HK-2 (cell line): Measurements from ENCODE around the gene TOX3.

Source experiments
- DNase-seq: peaks from one replicate; pipeline ENCODE4 v3.0.0-alpha.2; 2018; ENCODE audit not compliant: unreplicated experiment

TOX3 gene

DNA sequence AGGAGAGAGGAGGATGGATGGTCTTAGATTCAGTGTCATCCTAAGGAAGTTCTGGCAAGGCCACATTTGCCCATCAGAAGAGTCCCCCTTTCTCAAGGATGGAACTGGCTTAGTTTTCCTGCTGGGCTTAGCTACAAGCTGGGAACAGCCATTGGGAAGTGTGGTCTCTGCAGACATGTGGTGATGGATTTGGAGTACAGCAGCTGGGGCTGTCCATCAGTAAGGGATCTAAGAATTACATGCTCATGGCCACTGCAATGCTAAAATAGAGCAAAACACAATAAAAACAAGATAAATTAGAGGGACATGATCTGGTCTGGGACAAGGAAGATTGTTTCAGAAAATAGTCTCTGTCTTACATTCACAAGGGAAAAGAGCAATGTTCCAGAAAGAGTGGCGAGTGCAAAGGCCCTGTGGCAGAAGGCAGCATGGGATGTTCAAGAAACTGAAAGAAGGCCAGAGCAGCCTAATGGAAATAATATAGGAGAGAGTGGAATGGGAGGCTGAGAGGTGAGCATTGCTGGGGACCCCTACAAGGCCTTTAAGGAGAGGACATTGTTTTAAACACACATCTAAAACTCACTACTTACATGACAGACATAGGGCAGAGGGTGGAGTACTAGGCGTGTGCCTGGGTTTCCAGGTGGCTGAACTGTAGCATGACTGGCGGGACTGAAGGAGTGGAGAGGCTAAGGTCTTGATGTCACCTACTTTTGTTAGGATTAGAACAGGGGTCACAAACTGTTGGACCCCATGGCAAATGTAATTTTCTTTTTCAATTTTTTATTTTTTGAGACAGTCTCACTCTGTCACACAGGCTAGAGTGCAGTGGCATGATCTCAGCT, 17.0 kb upstream of the TOX3 start:
- DNase-seq: no peak

DNA sequence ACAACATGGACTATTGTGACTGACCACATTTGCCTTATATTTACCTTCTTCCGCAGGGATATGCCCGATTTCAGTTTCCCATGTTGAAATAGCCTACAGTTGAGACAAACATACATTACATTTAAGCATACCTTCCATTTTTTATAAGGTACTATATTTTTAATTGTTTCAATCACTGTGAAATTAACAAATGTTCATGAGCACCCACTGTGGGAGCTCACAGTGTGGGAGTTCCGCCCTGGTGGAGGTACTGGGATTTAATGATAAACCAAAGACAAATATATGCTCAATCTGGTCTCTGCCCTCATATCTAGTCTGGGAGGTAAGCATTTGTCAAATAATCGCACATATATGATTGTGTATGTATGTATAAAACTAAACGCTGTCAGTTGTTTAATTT, 15.8 kb upstream of the TOX3 start:
- DNase-seq: no peak

DNA sequence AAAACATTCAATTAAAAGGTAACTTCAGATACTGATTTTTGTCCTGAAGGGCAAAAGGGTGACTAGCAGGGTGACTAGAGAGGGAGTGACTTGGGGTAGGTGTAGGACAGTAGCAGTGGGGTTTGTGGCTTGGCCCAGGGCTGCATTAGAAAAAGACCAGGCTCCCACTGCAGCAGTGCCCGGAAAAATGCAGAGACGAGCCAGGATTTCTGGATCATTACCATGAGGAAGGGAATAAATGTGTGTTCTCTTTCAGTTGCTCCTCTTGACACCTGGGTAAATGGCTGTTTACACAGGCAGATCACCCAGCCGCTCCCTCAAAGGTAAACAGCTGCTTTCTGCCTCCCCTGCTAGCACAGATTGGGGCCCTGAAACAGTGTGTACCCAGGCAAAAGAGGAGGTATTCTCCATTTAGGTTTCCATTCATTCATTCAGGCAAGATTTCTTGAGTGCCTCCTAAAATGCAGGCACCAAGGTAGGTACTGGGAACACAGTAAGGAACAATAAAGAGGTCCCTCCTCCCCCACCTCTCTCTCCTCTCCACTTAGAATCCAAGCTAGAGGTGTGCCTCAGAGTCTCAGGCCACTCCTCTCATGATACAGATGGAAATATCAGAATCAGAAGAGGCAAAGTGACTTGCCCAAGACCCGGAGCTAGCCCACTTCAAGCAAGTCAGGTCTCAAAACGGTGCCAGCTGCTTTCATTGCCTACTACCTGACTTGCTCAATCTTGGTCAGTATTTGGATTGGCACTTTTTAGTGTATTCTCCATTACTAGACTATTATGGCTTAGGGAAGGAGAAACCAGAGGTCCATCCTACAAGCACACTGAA, 15.2 kb upstream of the TOX3 start:
- no peak for DNase-seq

DNA sequence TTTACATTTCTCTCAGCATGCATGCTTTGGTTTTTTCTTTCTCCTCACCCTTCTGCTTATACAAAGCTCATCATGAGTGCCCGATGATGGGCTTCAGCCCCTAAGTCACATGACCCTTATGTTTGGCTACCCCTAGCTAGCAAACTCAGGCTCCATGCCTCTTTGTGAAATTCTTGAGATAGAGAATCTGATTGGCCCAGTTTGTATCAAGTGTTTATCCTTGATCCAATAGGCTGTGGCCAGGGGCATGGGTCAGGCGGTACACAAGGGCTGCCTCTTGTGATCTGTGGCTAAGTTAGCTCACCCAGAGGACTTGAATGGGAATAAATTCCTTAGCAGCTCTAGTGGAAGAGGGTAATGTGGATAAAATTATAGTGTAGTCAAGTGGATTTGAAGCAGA, 11.5 kb upstream of the TOX3 start:
- no peak for DNase-seq

DNA sequence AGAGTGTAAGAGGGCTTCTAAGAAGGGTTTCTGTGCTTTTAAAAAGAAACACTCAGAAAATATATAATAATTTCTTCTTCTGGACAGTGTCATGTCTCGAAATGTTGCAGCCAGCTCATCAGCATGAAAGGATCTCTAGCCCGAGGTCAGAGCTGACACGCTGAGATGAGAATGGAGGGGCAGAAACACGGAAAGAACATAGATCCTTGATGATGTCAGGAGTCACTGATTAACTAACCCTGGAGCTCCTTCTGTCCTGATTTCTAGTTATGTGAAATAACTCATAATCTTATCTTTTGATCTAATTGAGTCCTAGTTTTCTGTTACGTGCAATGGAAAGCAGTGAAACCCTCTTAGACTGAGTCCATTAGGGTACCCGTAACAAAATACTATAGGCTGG, 10.3 kb upstream of the TOX3 start:
- DNase-seq: no peak

DNA sequence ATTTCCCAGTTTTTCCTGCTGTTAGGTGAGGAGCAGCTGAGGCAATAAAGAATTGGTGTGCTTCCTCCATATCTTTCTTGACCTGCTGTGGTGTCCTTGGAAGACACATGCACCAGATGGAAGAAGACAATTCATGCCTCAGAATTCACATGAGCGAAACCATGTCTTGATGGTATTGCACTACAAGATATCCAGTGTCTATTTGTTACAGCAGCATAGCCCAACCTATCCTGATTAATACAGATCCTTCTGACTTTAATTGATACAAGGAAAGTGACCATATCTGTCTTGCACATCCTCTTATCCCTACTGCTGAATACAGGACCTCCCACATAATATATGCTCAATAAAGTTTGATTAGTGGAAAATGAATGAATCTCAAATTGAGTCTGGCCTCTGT, 9.1 kb upstream of the TOX3 start:
- no peak for DNase-seq

DNA sequence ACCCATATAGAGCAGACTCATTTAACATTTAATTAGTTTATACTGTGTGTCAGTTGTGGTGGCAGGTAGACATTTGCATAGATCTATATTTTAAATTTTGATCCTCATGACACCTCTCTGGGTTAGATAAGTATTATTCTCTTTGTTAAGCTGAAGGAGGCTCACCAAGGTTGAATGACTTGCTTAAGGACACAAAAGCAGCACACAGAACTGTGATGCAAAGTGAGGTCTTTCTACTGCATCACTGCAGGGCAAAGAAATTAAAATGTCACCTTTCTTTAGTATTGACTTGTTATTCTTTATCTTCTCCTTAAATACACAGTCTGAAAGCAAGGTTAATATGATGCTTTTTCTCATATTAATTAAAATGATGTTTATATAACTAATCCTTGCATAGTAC, 8.6 kb upstream of the TOX3 start:
- DNase-seq: no peak

DNA sequence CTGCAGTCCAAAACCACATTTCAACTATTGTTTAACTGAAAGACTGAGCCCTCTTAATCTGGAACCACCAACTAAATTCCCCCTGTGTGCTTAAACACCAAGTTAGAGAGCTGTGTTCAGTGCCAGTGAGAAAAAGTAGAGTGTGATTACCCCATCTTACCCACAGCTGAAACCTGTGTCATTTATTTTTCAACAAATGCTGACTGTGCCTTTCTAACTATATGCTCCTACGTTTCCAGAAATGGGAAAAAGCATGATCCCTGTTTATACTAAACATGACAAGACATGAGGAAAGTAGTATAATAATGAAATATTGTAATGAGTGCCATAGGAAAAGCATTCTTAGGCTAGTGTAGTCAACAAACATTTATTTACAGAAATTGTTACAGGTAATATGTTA, 7.4 kb upstream of the TOX3 start:
- DNase-seq: no peak

DNA sequence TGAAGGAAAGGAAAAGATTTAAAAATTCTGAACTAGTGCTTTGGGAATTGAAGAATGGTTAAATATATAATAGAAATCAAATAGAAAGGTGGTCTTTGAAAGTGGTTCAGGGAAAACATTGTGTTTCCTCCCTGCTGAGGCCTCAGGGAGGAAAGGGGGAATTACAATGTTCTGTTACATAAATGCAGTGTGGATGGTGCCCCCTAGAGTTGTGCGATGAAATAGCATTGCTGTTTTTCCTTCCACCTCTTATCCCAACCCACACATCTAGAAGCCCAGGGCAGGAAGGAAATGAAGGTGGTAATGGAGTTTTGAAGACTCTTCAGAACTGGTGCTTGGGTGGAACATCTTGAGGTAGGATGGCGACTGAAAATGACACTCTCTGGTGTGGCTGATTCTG, 6.4 kb upstream of the TOX3 start:
- no peak for DNase-seq

DNA sequence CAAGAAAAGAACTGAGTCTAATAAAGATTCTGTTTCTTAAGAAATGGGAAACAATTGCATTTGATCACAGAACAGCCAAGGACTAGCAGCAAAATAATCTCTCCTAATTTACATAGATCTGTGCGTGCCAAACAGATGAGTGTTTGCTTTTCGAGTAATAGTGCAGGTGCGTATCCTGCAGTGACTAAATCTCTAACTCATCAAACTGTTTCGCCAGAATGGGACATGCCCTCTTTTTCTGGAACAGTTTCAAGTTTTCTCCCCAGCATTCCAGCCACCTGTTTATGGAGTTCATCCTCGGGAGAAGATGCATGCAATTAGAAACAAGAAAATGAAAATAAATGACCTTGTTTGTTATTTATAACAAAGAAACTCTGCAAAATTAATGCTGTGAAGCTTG, 5.7 kb upstream of the TOX3 start:
- DNase-seq: no peak

DNA sequence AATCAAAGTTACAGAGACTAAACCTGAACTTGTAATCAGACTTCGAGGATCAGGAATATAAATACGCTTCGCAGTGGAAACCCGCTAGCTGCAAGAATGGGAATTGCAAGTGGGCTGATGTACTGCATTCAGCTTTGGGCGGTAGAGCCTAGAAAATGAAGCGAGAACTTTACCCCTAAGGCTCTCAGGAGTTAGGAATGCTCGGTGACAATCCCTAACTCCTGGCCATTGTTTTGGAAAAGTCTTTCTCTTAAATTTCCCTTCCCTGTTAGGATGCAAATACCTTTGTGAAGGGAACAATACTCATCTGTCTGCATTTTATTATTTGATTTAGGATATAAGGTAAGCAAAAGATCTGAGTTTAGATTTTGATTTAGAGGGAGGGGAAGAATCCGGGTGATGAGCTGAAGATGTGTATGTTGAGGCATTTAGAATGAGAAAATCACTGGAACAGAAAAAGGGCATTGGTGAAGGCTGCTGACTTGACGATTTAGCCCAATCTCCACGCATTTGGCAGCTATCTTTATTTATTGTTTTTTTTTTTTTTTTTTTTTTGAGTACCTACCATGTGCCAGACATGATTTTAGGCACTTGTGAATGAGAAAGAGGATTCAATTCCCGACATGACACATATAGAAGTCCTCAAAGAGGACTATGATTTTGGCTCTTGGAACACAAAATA, 2.2 kb upstream of the TOX3 start:
- DNase-seq: no peak

DNA sequence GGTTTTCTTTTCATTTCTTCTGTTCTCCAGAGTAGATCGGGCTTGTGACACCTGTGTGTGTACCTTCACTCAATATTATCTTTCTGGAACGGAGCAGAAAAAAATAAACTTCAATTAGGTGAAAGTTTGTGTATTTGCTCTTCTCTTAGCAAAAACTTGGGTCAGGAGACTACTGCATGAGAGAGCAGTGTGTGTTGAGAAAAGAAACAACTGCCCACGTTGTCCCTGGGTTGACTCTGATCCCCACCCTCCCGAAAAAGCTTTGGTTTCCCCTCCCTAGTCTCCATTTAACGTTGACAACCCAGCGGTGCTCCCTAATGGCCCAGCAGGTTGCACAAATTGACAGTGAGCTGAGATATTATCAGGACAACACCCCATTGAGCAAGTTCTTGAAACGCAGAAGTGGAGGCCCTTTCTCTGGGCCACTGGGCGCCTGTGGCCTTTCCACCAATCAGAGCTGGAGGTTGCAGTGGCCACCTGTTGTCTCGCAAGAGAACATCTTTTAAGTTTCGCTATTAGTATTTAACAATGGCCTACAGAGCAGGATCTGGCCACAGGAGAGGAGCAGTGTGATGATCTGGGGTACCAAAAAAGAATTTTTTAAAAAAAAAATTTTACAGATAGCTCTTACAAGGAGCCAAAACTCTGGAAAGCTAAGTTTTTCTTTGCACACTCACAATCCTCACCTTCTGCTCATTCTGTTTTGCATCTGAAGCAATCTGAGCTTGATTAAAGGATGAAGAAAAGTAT, 1.5 kb upstream of the TOX3 start:
- no peak for DNase-seq

DNA sequence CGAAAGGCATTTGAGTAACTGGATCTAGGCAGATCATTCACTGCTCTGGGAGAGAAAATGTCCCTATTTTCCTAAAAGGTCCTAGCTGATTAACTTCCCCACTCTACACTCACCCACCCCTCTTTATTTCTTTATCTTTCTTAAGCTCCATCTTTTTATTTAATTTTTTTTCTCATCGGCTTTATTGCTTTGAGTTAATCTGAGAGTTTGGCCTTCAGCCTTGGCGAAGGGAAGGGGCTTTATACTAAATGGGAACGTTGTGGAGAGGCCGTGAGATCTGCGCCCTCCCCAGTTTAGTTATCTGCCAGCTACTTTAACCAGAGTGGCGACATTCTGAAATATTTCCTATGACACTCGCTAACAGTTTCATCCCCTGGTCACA, 882 bp upstream of the TOX3 start:
- no peak for DNase-seq

DNA sequence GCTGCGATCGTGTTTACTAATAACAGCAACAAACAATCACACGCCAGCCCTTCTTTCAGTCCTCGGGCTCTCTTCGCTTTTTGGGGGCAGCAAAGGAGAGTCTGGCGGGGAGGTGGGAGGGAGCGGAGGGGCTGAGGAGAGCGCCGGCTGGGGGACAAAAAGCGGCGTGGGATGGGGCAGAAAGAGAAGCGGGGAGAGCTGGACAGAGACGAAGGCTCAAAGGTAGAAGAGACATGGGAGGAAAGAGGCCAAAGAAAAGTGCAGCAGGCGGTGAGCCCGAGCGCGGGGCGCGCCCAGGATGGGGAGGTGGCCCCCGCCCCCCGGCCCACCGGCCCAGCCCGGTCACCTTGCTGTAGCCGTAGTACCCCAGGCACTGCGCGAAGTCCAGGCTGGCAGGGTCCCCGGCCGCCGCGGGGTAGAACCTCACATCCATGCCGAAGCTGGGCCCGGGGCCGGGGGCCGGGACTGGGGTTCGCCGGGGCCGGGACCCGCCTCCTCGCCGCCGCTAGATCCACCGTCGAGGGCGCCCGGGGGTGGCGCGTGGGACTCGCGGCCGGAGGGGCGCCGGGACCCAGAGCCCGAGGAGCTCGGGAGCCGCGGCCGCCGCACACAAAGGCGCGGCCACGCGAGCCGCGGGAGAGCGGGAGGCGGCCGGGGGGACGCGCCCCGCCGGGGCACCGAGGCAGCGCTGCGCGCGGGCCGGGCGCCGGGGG, 496 bp downstream of the TOX3 start:
- no peak for DNase-seq

DNA sequence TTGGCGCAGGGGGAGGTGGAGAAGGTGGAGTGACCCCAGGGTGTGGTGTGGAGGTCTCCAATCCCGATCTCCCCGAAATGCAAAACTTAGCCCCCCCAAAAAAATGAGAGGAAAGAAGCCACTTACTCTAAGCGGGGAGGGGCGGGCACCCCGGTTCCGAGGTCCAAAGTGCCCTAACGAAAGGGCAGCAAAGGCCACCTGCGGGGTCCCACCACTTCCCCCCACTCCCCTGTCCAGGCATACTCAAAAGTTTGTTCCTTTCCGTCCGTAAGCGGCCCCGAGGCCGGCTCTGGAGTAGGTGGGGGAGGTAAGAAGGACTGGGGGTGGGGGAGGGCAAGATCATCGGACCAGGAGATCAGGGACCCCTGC, 1.1 kb downstream of the TOX3 start:
- DNase-seq: no peak

DNA sequence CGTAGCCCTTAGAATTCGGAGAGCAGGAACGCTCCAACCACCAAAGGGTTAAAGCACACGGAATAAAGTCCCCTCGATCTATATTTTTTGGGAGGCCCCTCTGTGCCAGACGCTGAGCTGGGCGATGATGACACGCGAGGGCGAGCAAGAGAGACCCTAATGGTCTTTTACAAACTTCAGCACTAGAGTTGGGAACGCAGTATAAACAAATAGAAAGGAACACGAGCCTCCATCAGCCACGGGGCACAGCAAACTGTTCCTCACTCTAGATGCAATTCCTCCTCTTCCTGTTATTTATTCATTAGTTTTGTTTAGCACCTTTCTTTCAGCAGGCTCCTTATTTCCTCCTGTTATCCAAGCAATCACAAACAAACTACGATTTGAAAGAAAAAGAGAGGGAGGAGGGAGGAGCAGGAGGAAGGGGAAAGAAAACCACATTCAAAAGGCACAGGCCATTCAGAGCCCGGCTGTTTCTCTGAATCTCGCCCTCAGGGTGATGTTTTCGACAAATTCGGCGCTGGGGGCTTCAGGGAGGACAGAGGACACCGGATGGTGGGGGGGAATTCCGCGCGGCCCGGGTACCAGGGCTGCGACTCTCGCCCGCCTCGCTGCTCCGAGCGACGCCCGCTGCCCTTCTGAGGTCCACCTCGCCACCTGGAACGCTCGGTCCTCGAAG, 1.6 kb downstream of the TOX3 start:
- no peak for DNase-seq

DNA sequence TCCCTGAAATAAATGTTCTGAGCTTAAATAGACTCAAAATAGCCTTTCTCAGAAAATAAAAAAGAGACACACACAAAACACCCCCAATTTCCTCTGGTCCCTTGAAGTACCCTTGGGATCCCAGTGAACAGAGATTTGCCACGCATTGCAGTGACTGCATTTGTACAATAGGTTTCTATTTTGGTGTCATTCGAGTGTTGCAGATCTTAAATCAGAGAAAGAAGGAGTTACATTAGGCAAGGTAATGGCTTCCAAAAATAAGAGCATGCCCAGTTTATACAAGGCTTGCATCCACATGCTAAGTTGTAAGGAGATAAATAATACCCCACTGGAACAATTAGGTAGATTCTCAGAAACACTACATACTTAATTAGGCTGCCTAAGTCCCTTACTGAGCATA, 2.2 kb downstream of the TOX3 start:
- no peak for DNase-seq

DNA sequence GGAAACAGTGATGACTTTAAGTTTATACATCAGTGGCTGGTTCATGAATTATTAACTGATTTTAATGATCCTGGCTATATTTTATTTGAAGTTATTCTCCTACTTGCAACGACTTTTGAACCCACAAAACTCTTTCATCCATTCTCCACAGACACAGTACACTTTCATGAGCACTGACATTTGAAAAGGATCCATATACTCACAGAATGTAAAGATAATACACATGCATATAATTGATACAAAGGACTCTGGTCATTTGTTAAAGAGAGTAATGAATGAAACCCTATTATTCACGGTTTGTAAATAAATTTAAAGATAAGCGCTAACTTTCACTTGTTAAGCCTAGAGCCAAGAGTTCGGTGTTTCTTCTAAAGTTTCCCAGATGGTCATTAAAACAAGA, 3.3 kb downstream of the TOX3 start:
- DNase-seq: no peak

DNA sequence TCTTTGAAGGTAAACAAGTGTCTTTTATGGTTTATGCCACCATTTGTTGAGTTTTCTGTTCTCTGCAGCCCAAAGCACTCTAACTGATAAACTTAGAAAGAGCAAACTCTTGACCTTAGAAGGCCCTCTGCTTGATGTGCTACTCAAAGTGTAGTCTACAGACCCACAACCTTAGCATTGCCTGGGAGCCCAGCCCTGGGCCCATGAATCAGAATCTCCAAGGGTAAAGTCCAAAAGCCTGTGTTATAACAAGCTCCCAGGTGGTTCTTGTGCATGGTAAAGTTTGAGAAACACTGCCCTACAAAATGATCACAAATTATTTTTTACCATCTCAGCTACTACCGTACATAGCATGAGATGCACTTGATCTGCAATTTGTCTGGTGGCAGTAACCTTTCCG, 6.0 kb downstream of the TOX3 start:
- no peak for DNase-seq

DNA sequence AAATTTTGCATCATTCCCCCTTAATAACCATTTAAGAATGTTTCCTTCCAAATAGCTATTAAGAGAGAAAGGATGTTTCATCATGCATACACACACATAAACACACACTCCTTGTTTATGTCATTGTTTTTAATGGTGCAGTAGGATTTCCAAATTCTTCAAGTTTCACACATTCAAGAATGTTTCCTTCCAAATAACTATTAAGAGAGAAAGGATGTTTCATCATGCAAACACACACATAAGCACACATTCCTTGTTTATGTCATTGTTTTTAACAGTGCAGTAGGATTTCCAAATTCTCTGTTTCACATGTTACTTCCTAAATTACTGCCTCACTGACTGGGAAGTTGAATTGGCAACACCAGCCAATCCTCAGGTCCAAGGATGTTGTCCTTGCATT, 7.8 kb downstream of the TOX3 start:
- no peak for DNase-seq

DNA sequence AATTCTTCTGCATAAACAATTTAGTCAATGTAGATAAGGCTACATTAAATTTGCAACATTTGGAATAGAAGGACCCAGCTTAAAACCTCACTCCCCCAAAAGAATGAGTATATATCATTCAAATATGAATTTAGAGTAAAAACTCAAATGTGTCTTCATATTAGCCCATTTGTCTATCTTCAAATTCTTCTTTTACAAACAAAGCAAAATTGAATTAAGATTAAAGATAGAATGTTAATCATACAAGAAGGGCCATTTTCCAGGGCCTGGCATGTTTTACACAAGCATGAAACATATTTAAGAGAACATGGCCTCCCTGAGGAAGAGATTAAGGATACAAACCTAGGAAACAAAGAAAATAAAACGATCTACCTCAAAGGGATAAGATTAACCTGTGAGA, 8.4 kb downstream of the TOX3 start:
- no peak for DNase-seq
